ENCODE results near the gene CDH4.
"Not testable (repeated sequence)": the region's sequence is repeated elsewhere in the genome, so short reads cannot be mapped to it uniquely, and the experiment has no call there.

The CDH4 gene

GRCh38 chr20:61941721-61942405 is 689.8 kb downstream of the CDH4 start:
- no peak for DNase-seq

DNA sequence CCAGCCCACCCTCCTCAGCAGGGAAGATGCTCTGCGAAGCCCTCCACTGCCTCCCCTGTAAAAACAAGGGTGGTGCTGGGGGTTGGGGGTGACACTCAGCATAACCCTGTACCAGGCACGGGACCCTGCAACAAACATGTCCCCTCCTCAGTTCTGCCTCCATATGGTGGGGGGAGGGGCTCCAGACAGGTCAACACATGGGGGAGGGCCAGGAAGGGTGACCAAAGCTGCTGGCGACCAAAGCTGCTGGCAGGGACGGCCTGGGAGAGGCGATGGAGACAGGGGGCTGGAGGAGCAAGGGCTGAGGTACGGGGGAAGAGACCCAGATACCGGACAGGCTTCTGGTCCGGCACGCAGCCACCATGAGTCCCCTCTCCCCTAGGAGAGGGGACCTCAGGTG is 690.5 kb downstream of the CDH4 start:
- DNase-seq: no peak

DNA sequence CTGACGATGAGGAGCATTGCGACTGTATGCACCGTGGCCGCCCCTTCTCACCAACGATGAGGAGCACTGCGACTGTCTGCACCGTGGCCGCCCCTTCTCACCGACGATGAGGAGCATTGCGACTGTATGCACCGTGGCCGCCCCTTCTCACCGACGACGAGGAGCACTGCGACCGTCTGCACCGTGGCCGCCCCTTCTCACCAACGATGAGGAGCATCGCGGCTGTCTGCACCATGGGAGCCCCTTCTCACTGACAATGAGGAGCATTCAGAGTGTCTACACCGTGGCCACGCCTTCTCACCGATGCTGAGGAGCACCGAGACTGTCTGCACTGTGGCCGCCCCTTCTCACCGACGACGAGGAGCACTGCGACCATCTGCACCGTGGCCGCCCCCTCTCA is 692.9 kb downstream of the CDH4 start:
- not testable (repeated sequence) for DNase-seq

DNA sequence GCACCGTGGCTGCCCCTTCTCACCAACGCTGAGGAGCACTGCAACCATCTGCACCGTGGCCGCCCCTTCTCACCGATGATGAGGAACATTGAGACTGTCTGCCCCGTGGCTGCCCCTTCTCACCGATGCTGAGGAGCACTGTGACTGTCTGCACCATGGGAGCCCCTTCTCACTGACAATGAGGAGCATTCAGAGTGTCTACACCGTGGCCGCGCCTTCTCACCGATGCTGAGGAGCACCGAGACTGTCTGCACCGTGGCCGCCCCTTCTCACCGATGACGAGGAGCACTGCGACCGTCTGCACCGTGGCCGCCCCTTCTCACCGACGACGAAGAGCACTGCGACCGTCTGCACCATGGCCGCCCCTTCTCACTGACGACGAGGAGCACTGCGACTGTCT is 693.4 kb downstream of the CDH4 start:
- DNase-seq: not testable (repeated sequence)

DNA sequence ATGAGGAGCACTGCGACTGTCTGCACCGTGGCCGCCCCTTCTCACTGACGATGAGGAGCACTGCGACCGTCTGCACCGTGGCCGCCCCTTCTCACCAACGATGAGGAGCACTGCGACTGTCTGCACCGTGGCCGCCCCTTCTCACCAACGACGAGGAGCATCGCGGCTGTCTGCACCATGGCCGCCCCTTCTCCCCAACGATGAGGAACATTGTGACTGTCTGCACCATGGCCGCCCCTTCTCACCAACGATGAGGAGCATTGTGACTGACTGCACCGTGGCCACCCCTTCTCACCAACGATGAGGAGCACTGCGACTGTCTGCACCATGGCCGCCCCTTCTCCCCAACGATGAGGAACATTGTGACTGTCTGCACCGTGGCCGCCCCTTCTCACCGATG is 696.0 kb downstream of the CDH4 start:
- DNase-seq: not testable (repeated sequence)

DNA sequence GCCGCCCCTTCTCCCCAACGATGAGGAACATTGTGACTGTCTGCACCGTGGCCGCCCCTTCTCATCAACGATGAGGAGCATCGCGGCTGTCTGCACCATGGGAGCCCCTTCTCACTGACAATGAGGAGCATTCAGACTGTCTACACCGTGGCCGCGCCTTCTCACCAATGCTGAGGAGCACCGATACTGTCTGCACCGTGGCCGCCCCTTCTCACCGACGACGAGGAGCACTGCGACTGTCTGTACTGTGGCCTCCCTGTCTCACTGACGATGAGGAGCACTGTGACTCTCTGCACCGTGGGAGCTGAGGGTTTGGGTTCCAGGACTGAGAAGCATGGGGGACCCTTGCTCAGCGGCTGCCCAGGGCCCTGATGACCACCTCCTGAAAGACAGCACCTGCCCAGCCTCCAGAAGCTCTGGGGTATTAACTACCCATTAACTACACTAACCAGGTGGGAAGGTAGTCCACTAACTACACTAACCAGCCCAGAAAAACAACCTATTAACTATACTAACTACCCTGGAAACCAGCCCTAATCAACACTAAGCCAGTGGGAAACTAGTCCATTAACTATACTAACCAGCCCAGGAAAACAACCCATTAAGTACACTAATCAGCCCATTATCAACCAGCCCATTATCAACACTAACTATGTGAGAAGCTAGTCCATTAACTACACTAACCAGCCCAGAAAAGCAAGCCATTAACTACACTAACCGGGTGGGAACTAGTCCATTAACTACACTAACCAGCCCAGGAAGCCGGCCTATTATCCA is 696.7 kb downstream of the CDH4 start:
- DNase-seq: no peak

- no peak for DNase-seq
Measured at GRCh38 chr20:61949363-61949713, 697.3 kb downstream of the CDH4 start.

DNA sequence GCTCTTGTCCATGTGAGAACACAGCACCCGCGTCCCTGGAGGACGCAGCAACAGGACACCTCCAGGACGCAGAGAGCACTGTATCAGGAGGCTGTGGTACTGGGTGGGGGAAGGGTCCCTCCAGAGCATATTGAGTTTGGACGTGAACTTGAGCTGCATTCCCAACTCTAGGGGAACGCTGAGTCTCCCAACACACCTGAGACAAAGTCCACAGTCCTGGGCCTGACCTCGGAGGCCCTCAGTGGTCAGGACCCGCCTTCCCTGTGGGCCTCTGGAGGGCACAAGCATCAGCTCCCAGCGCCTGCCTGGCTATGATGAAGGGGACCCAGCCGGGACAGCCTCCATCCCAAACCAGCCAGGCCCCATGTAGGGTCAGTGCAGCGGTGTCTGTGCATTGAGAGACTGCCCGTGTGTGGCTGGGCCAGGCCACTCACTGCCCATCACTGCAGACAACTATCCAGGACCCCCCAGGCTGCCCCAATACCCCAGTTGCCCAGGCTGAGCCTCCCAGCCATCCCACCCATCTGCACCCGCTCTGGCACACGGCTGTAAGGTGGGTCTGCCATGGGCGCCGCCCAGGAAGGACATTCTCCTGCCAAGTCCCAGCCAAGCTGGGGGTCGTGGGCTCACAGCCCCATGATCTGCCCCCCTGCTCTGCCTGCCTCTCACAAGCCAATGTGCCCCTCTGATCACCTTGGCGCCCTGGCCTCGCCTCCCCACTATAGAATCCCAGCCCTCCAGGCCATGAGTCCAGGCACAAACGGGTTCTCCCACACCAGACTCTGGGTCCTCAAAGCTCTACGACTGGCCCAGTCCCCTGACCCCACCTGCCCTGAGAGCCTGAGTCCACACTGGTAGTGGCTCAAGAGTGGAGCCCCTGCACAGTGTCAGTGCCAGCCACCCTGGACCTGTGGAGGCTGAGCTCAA is 697.9 kb downstream of the CDH4 start:
- no peak for DNase-seq

DNA sequence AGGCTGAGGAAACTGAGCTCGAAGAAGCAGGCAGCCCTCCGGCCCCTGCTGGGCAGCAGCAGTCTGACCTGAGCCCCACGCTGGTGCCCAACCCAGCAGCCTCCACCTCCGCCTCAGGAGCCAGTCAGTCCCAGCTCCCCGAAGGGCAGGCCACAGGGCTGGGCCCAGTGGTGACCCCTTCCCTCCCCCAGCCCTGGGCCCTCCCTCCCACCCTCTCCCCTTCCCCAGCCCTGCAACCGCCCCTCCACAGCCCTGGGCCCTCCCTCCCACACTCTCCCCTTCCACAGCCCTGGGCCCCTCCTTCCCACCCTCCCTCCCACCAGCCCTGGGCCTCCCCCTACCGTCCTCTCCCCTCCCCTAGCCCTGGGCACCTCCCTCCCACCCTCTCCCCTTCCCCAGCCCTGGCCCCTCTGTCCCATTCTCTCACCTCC is 698.6 kb downstream of the CDH4 start:
- no peak for DNase-seq

DNA sequence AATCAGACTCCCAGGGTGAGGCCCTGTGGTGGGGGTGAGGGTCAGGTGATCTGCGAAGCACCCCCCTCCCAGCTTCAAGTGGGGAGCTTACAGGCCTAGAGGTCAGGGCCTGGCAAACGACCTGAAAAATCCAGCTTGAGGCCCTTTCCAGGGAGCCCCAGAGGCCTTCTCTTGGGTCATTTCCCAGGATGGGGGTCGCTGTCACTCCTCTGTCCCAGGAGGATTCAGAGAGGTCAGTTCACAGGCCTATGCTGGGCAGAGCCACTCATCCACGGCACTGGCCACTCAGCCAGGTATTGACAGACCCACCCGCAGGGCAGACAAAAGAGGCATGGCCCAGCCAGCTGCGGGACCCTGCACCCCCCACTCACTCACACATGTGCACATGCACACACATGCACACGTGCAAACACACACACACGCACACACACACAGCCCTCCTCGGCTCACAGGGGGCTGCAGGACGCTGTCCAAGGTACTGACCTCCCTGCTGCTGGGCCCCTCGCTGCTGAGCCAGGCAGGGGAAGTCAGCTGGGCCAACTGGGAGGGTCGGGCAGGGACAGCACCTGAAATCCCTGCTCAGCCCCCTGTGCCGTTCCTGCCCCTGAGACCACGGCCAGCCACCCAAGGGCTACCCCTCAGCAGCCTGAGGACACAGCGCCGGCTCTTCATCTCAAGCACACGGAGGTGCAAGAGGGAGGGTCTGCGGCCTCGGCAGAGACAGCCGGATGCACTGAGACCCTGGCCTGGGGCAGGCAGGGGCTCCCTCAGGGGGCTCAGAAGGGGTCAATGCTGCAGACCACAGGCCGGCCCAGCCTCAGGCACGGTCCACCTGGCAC is 699.9 kb downstream of the CDH4 start:
- DNase-seq: no peak

DNA sequence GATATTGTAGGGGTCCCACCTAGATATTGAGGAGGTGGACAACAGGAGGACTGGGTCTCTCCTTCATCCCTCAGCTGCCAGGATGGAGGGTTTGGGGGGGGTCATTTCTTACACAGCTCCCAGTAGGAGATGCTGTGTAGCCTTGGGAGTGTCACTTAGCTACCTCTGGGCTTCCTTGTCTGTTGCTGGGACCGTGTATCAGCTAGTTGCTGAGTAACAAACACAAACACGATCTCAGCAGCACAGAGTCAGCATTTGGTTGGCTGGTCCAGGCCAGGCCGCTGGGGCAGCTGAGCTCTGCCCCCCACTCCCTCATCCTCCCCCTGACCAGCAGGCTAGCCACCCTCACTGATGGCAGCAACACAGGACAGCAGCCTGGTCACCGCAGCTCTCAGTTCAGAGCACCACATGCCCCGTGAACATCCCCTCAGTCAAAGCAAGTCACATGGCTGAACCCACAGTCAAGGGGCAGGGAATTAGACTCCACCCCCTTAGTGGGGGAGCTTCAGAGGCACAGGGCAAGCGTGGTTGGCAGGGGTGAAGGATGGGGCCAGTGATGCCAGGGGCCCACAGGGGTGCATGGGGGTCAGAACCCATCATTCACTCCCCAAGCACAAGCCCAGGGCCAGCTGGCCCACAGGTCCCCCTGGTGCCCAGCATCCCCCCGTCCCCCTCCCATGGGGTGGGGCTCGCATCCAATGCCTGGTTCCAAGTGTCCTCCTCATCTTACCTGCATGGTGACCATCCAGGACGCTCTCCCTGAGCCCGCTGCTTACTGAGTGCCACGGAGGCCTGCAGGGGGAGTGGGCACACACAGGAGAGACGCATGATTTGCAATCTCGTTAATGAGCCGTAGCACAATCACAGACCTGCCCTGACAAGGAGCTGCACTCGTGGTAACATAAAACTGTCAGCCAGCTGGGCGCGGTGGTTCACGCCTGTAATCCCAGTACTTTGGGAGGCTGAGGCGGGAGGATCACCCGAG is 701.3 kb downstream of the CDH4 start:
- no peak for DNase-seq

- no peak for DNase-seq
Measured at GRCh38 chr20:61954276-61955021, 702.4 kb downstream of the CDH4 start.

DNA sequence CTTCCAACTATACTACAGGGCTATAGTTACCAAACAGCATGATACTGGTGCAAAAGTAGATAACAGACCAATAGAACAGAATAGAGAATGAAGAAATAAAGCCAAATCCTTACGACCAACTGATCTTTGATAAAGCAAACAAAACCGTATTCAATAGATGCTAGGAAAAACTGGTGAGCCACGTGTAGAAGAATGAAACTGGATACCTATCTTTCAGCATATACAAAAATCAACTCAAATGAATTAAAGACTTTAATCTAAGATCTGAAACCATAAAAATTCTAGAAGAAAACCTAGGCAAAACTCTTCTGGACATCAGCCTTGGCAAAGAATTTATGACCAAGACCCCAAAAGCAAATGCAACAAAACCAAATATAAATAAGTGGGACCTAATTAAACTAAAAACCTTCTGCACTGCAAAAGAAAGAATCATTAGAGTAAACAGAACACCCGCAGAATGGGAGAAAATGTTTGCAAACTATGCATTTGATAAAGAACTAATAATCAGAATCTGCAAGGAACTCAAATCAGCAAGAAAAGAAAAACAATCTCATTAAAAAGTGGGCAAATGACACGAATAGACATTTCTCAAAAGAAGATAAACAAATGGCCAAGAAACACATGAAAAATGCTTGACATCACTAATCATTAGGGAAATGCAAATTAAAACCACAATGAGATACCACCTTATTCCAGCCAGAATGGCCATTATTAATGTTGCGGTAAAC is 703.8 kb downstream of the CDH4 start:
- DNase-seq: no peak

- DNase-seq: no peak
Measured at GRCh38 chr20:61956396-61957342, 704.6 kb downstream of the CDH4 start.

- no peak for DNase-seq
Measured at GRCh38 chr20:61957961-61958715, 706.1 kb downstream of the CDH4 start.

- no peak for DNase-seq
Measured at GRCh38 chr20:61958773-61959700, 707.0 kb downstream of the CDH4 start.

- DNase-seq: no peak
Measured at GRCh38 chr20:61960836-61961235, 708.8 kb downstream of the CDH4 start.
